SK-N-MC (cell line): ENCODE measurements around the gene EPB41L4B.
"Not testable (repeated sequence)": the region's sequence is repeated elsewhere in the genome, so short reads cannot be mapped to it uniquely, and the experiment has no call there.

ENCODE experiments used
- DNase-seq: peaks from one replicate; pipeline ENCODE4 v3.0.0-alpha.2; 2011; ENCODE audit warnings: low read depth, low spot score
- H3K27ac ChIP-seq: fragments of 200-600 bp; sonication (generic); 2 replicates; pipeline ENCODE4 v1.5.1; 2016; ENCODE audit warnings: mixed run types
- H3K36me3 ChIP-seq: fragments of 200-600 bp; sonication (generic); 2 replicates; pipeline ENCODE4 v1.6.1; 2017; ENCODE audit warnings: antibody characterized with exemption, low read length, mixed read lengths; ENCODE audit not compliant: insufficient read depth
- H3K4me3 ChIP-seq: fragments of 200-600 bp; sonication (generic); 2 replicates; pipeline ENCODE4 v1.5.1; 2016
- H3K9ac ChIP-seq: fragments of 200-600 bp; sonication (generic); 2 replicates; pipeline ENCODE4 v1.8.0; 2017; ENCODE audit warnings: mixed run types, mixed read lengths; ENCODE audit not compliant: insufficient read length
- H3K9me3 ChIP-seq: fragments of 200-600 bp; sonication (generic); 2 replicates; pipeline ENCODE4 v1.6.1; 2017; ENCODE audit warnings: low read depth, mild to moderate bottlenecking, antibody characterized with exemption, low read length, moderate library complexity, mixed read lengths
- EZH2 ChIP-seq: fragments of 200-600 bp; sonication (generic); IDR thresholded peaks from one replicate; pipeline ENCODE4 v1.6.1; 2017; ENCODE audit warnings: antibody characterized with exemption
- FOXP2 ChIP-seq: optimal IDR thresholded peaks from 2 replicates; pipeline ENCODE3; 2011; ENCODE audit warnings: mild to moderate bottlenecking, moderate library complexity; ENCODE audit not compliant: insufficient read depth; ENCODE audit errors: extremely low read length, control extremely low read depth
- POLR2AphosphoS5 ChIP-seq: IDR thresholded peaks from 2 replicates; pipeline ENCODE4 v1.6.1; 2012; ENCODE audit warnings: mild to moderate bottlenecking, low read depth, low read length, borderline replicate concordance

Gene EPB41L4B

GRCh38 chr9:109320742-109321448 lies at the start of gene EPB41L4B:
TSS of gene EPB41L4B (minus strand) at chr9:109321059. CDS start at chr9:109320446, 613 bp downstream.
- H3K27ac ChIP-seq, result no peak within 1 kb of the TSS
- TF ChIP-seq FOXP2, result no peak
- TF ChIP-seq EZH2, result no peak
- TF ChIP-seq POLR2AphosphoS5, result no peak
- H3K9me3 ChIP-seq, result no peaks in the 10 kb centered on the region
- no peaks in the 10 kb centered on the region for H3K36me3 ChIP-seq
- no peak for DNase-seq
- H3K9ac ChIP-seq, result no peak within 1 kb of the TSS
- H3K4me3 ChIP-seq, result peak within 1 kb of the TSS; percentile 68

DNA sequence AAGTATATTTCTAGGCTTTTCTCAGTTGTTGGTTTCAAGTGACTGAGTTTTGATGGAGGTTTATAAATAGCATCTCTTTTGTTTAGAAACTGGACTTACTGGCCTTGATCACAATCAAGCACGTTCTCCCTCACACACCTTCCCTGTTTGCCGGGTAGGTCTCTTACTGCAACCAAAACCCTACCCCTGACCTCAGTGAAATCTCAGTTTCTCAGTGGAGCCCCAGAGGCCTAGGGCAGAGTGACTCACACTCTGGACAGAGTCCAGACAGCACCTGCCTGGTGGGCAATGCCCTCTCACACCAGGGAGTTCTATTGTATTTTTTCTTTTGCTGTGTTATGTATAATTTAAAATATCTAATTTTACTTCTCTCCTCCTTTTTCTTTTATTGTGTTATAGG lies 48.4 kb upstream of the EPB41L4B start:
- no peak for TF ChIP-seq POLR2AphosphoS5
- DNase-seq, result no peak
- H3K9ac ChIP-seq, result no peak overlapping the region
- H3K4me3 ChIP-seq, result no peak overlapping the region
- no peak overlapping the region for H3K27ac ChIP-seq
- no peaks in the 10 kb centered on the region for H3K9me3 ChIP-seq
- no peaks in the 10 kb centered on the region for H3K36me3 ChIP-seq

DNA sequence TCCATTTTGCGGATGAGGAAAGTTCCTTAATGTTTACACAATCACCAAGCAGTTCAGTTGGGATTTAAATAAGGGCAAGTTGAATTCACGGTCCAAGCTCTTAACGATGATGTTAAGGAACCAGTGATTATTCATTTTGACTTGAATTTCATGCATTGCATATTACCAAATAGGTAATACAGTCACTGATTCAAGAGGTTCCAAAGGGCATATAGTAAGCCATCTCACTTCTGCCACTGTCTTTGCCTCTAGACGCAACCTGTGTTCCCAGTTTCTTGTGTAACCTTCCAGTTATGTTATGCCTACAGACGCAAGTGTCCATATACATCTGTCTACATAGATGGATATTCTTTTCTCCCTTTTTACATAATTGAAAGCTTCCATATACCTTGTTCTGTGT lies 39.9 kb upstream of the EPB41L4B start:
- TF ChIP-seq POLR2AphosphoS5 (no peak), EZH2 (no peak), FOXP2 (no peak)
- Histone ChIP-seq H3K36me3 (no peaks in the 10 kb centered on the region), H3K4me3 (no peak overlapping the region), H3K9ac (no peak overlapping the region), H3K9me3 (no peaks in the 10 kb centered on the region), H3K27ac (no peak overlapping the region)
- DNase-seq, result no peak

GRCh38 chr9:109358968-109359603 lies 38.2 kb upstream of the EPB41L4B start:
- not testable (repeated sequence) for H3K27ac ChIP-seq, H3K36me3 ChIP-seq, H3K4me3 ChIP-seq, H3K9me3 ChIP-seq, H3K9ac ChIP-seq, DNase-seq

DNA sequence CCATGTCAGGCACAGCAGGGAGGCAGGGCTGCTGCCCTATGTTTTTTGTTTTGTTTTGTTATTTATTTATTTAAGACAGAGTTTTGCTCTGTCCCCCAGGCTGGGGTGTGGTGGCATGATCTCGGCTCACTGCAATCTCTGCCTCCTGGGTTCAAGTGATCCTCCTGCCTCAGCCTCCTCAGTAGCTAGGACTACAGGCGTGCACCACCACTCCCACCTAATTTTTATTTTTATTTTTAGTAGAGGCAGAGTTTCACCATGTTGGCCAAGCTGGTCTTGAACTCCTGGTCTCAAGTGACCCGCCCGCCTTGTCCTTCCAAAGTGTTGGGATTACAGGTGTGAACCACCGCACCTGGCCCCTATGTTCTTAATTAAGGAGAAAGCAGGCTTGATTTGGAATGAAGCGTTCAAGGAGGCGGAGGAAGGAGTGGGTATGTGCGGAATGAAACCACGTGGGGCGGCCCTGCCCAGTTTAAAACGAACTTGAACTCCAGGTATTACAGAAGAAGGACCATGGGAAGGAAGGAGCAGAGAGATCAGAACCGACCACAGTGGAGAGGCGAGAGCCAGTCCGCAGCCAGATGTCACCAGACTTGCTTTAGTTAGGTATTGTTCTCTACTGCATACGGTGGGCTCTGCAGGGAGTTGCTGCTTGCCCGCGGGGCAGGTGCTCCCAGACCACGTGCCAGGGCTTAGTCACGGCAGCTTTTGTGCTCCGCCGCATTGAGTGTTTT lies 34.9 kb upstream of the EPB41L4B start:
- Histone ChIP-seq H3K27ac (no peak overlapping the region), H3K9ac (no peak overlapping the region), H3K36me3 (no peaks in the 10 kb centered on the region), H3K4me3 (no peak overlapping the region), H3K9me3 (no peaks in the 10 kb centered on the region)
- no peak for TF ChIP-seq EZH2
- TF ChIP-seq POLR2AphosphoS5, result no peak
- TF ChIP-seq FOXP2, result no peak
- no peak for DNase-seq

GRCh38 chr9:109354190-109354589 lies 33.3 kb upstream of the EPB41L4B start:
- Histone ChIP-seq H3K27ac (no peak overlapping the region), H3K36me3 (no peaks in the 10 kb centered on the region), H3K9me3 (no peaks in the 10 kb centered on the region), H3K4me3 (no peak overlapping the region), H3K9ac (no peak overlapping the region)
- TF ChIP-seq POLR2AphosphoS5 (no peak), EZH2 (no peak), FOXP2 (no peak)
- DNase-seq, result no peak

DNA sequence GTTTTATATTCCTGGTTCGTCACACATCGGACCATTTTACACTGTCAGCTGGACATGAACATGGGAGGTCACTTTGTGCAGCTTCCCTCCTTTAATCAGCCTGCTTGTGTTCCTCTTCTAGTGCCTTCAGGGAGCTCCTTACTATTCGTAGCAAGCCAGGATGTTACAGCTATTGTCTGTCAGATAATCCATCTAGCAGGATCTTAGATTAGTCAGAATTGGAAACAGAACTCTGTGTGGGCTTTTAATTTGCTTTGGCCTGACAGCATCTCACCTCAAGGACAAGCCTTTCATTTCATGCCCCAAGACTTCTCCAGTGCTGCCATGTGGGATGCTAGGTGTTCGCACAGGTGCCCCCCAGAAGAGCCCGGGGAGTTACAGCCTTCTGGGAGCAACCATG lies 30.2 kb upstream of the EPB41L4B start:
- no peaks in the 10 kb centered on the region for H3K36me3 ChIP-seq
- H3K9me3 ChIP-seq, result no peaks in the 10 kb centered on the region
- no peak overlapping the region for H3K27ac ChIP-seq
- TF ChIP-seq EZH2 (no peak), FOXP2 (no peak), POLR2AphosphoS5 (no peak)
- no peak overlapping the region for H3K9ac ChIP-seq
- H3K4me3 ChIP-seq, result no peak overlapping the region
- DNase-seq, result no peak

DNA sequence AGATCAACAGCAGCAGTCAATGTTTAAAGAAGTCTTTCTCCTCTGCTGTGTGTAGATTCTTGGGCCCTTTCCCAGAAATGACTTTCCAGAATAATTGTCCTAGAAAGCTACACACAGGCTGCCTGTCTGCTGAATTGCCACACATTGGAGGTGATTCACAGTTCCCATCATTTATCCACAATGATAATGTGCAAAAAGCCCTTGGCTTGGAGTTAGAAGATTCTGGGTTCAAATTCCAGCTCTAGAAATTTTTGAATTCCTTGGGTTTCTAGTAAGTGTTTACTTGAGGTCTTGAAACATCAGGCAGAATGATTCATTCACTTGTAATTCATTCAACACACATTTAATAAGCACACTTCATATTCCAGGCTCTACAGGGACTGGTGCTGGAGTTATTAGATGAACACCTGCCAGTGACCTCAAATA lies 28.6 kb upstream of the EPB41L4B start:
- H3K36me3 ChIP-seq, result no peaks in the 10 kb centered on the region
- no peak for DNase-seq
- H3K9me3 ChIP-seq, result no peaks in the 10 kb centered on the region
- no peak overlapping the region for H3K9ac ChIP-seq
- no peak overlapping the region for H3K27ac ChIP-seq
- no peak overlapping the region for H3K4me3 ChIP-seq
- TF ChIP-seq EZH2 (no peak), FOXP2 (no peak), POLR2AphosphoS5 (no peak)

- no peak overlapping the region for H3K27ac ChIP-seq
- no peaks in the 10 kb centered on the region for H3K36me3 ChIP-seq
- no peak overlapping the region for H3K9ac ChIP-seq
- TF ChIP-seq EZH2 (no peak), POLR2AphosphoS5 (no peak), FOXP2 (no peak)
- DNase-seq, result no peak
- no peak overlapping the region for H3K4me3 ChIP-seq
- no peaks in the 10 kb centered on the region for H3K9me3 ChIP-seq
Measured at GRCh38 chr9:109346904-109347303, 26.0 kb upstream of the EPB41L4B start.
